Mesodermal cell (in vitro differentiated cells): Measurements from ENCODE around the gene CTXN3. TPM values are rescaled to one million over a fixed set of nuclear protein-coding genes. Genes with fewer than 3 reads are reported as not detected.
A peak's percentile ranks its signal among the peaks of the same experiment; 100 is the strongest.

Experiments used
- H3K27ac ChIP-seq: 2 replicates; pipeline ENCODE4 v1.7.0; 2013; ENCODE audit warnings: mild to moderate bottlenecking, low read depth, low read length, moderate library complexity; ENCODE audit not compliant: severe bottlenecking
- H3K36me3 ChIP-seq: 2 replicates; pipeline ENCODE4 v1.7.1; 2013; ENCODE audit warnings: mild to moderate bottlenecking, low read length, moderate library complexity; ENCODE audit not compliant: control insufficient read depth, insufficient read depth
- H3K4me1 ChIP-seq: one replicate; pipeline ENCODE4 v1.7.1; 2013; ENCODE audit warnings: mild to moderate bottlenecking, low read length; ENCODE audit not compliant: insufficient read depth, control insufficient read depth, poor library complexity, severe bottlenecking
- H3K4me3 ChIP-seq: 2 replicates; pipeline ENCODE4 v1.7.0; 2013; ENCODE audit warnings: low read length, control low read depth, mild to moderate bottlenecking; ENCODE audit not compliant: insufficient read depth, poor library complexity, severe bottlenecking; ENCODE audit errors: extremely low read depth
- H3K9me3 ChIP-seq: 2 replicates; pipeline ENCODE4 v1.7.1; 2013; ENCODE audit warnings: mild to moderate bottlenecking, low read length, moderate library complexity; ENCODE audit not compliant: control insufficient read depth
- WGBS, 2 experiments: methylation state at CpG; one replicate each; pipeline ENCODE4 v1.1.5; 2013; ENCODE audit warnings: missing lambda C conversion rate in 2 of 2; ENCODE audit not compliant: insufficient coverage in 2 of 2; 5-methylcytosine and 5-hydroxymethylcytosine counted together
- polyA plus RNA-seq, 2 experiments: library from polyadenylated mRNA; stranded (reverse); fragments of 50-300 nt; gene quantifications; one replicate each; pipeline ENCODE4 v1.2.3, GENCODE V29; 2013

CTXN3 gene
- not detected for polyA plus RNA-seq (2013, experiment 1 of 2)
- polyA plus RNA-seq (2013, experiment 2 of 2) = not detected

DNA sequence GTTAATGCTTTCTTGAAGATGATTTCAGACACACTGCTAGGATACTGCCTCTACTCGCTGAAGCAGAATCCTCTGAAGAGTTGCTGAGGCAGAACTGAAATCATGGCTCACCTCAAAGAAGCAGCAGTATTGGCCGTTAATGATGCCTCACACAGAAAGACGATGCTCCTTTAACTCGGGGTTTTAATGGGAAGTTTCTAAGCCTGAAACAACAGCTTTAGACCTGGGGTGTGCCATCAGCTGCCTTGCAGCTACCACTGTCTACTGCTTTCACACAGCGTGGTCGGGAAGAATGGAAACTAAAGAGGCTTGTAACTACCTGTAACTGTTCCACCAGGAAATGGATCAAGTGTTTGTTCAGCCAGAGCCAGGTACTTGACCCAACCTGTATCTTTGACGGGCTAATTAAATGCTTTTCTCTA lies at the start of gene CTXN3:
CTXN3 (plus strand) TSS at position 65 of the 422 bp plus-strand sequence. CDS start 8,440 bp downstream, outside the sequence.
- Histone ChIP-seq H3K4me1 (peaks cover 16% of the 10 kb centered on the region), H3K36me3 (no peaks in the 10 kb centered on the region), H3K27ac (peak within 1 kb of the TSS; percentile 8), H3K4me3 (no peak within 1 kb of the TSS), H3K9me3 (no peaks in the 10 kb centered on the region)
- WGBS, 2 experiments = 54 to 65% methylated on average over 6 to 7 of the region's 7 CpGs

DNA sequence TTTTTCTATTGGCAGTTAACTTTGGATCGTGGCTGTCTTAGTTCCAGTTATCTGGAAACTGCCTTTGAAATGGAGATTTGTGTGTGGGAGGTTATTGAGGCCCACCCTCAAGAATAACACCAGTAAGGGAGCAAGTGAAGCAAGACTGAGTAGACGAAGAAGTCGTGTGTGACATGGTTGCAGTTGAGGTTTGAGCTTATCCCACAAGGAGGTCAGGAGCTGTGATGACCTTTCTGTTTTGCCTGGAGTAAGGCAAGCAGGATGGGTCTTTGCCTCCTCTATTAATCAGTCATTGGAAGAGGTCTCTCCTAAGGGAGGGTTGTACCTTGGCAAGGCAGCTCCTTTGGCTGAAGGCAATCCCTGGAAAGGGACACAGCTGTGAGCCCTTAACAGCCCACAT lies 49.6 kb upstream of the CTXN3 start:
- 72 to 80% methylated on average over 3 of the region's 3 CpGs for WGBS, 2 experiments
- Histone ChIP-seq H3K27ac (no peak overlapping the region), H3K36me3 (no peaks in the 10 kb centered on the region), H3K9me3 (no peaks in the 10 kb centered on the region), H3K4me1 (no peaks in the 10 kb centered on the region), H3K4me3 (no peak overlapping the region)

DNA sequence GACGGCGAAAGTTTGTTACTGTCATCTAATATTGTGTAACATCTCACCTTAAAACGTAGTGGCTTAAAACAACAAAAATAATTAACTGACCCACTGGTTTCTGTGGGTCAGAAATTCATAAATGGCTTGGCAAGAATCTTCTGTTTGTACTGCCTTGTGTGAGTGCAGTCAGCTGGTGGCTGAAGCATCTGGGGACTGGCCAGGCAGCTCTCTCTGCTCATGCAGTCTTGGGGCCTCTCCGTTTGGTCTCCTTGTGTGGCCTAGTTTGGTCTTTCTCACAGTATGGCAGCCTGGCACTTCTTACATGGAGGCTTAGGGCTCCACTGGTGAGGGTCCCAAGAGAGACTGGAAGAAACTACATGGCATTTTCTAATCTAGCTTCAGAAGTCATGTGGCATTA lies 49.0 kb upstream of the CTXN3 start:
- Histone ChIP-seq H3K4me1 (no peaks in the 10 kb centered on the region), H3K9me3 (no peaks in the 10 kb centered on the region), H3K4me3 (no peak overlapping the region), H3K36me3 (no peaks in the 10 kb centered on the region), H3K27ac (no peak overlapping the region)
- 88 to 95% methylated on average over 3 to 4 of the region's 4 CpGs for WGBS, 2 experiments

DNA sequence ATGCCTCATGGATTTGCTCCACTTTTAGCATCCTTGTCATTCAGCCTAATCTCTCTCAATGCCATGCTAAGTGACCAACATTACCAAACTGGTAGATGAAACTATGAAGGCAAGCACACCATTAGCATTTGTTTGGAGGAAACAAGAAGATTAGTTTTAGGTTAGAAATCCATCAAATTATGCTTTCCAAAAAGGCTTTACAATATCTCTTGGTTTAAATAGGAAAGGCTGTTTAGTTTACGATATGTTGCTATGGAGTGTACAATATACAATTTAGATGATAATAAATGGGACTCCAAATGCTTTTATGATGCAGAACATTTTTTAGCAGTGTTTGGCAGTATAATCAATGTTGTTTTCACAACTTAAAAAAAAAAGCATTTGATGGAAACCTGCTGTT lies 47.8 kb upstream of the CTXN3 start:
- H3K9me3 ChIP-seq = no peaks in the 10 kb centered on the region
- H3K4me1 ChIP-seq = no peaks in the 10 kb centered on the region
- no CpG with 5 or more reads among the region's 1 CpG for WGBS, 2 experiments
- H3K36me3 ChIP-seq = no peaks in the 10 kb centered on the region
- no peak overlapping the region for H3K27ac ChIP-seq
- H3K4me3 ChIP-seq = no peak overlapping the region

DNA sequence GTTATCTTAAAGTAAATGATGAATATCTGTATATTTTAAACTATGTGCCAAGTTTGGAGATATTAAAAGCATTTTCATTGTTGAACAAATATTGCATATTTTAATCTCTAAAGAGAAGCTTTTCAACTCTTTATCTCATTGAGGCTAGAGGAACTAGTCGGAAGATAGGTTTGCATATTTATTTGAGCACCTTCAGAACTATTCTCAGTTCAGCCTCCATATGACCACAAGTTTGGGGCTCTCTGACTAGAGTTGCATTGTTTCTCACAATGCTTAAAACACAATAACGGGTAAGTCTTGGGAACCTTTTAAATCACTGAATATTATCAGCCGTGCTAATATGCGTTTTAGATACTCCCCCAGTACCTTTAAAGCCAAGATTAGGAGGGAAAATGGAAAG lies 47.3 kb upstream of the CTXN3 start:
- 90% methylated on average over 2 of the region's 4 CpGs; no CpG with 5 or more reads in 1 of the 2 experiments for WGBS, 2 experiments
- Histone ChIP-seq H3K9me3 (no peaks in the 10 kb centered on the region), H3K27ac (no peak overlapping the region), H3K4me1 (no peaks in the 10 kb centered on the region), H3K4me3 (no peak overlapping the region), H3K36me3 (no peaks in the 10 kb centered on the region)

DNA sequence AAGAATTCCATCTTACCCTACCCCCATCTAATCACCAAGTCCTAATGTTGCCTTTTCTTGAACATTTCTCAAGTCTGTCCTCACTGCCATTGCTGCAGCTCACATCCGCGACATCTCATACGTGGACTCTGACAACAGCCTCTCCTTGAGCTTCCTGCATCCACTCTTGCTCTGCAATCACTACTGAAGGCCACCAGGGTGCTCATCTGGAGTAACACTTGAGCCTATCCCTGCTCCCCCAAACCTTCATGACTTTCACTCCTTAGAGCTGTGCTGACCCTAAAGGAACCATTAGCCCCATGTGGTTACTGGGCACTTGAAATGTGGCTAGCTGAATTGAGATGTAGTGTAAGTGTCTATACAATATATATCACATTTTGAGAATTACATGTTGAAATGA lies 46.4 kb upstream of the CTXN3 start:
- Histone ChIP-seq H3K27ac (no peak overlapping the region), H3K4me1 (no peaks in the 10 kb centered on the region), H3K9me3 (no peaks in the 10 kb centered on the region), H3K36me3 (no peaks in the 10 kb centered on the region), H3K4me3 (no peak overlapping the region)
- WGBS, 2 experiments = 98 to 100% methylated on average over 3 of the region's 3 CpGs

DNA sequence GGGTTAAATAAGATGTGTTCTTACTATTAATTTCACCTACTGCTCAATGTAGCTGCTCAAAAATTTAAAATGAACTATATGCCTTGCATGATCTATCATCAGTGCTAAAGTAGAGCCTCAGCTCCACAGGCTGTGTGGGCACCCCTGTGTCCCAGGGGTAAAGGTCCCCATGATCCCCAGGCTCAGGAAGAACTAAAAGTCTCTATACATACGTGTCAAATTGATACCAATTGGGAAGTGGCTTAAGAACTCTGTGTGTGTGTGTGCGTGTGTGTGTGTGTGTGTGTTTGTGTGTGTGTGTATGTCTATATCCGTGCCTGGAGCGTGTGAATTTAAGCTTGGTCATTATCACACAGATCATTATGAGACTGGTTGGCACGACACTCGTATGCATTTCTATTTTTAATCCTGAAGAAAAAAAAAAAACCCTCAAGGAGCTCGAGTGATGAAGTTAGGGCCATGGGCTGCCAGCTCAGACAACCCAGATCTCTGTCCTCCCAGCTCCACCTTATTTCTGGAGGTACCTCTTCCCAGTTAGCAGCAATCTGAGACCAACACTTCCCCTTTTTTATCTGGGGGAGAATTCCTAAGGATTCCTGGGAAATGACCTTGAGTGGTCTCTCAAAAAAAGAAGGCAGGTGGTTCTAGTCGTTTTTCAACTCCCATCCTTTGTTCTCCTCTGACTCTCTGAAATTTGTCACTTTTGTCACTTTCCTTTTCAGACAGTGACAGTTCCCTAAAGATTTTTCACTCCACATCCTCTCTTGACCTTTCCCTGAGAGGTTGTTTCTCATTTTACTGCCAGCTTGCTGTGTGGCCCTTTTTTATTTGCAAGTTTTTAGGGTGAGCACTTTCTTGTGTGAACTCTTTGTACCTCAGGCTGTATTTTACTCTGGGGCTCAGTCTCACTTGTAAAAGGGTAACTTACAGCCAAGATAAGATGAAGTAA lies 45.7 kb upstream of the CTXN3 start:
- Histone ChIP-seq H3K4me1 (no peaks in the 10 kb centered on the region), H3K27ac (no peak overlapping the region), H3K36me3 (no peaks in the 10 kb centered on the region), H3K9me3 (no peaks in the 10 kb centered on the region), H3K4me3 (no peak overlapping the region)
- 71 to 73% methylated on average over 6 of the region's 8 CpGs for WGBS, 2 experiments

DNA sequence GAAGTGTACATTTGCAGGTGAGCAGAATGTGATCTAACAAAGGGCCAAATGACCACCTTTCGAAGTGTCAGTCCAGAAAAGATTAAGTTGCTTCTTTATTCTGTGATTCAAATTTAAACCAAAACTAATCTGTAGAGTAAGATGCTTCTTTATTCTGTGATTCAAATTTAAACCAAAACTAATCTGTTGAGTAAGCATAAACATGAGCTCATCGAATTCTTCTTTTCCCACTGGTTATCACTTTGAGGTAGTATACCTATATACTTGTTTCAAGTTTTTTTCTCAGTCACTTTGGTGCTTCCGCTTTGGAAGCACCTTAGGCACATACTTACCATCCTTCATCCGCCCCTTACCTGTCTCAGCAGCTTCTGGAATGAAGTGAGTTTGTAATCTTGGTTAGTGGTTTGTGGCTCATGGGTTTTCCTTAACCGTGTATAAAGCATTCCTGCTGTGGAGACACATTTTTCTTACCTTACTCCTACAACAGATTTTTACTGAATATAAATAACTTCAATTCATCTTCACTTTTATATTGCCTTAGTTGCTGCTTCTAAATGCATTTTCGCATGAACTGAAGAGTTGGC lies 40.7 kb upstream of the CTXN3 start:
- Histone ChIP-seq H3K9me3 (no peaks in the 10 kb centered on the region), H3K4me1 (peaks cover 5% of the 10 kb centered on the region), H3K36me3 (no peaks in the 10 kb centered on the region), H3K4me3 (no peak overlapping the region), H3K27ac (no peak overlapping the region)
- 80% methylated on average over 1 of the region's 6 CpGs; no CpG with 5 or more reads in 1 of the 2 experiments for WGBS, 2 experiments

DNA sequence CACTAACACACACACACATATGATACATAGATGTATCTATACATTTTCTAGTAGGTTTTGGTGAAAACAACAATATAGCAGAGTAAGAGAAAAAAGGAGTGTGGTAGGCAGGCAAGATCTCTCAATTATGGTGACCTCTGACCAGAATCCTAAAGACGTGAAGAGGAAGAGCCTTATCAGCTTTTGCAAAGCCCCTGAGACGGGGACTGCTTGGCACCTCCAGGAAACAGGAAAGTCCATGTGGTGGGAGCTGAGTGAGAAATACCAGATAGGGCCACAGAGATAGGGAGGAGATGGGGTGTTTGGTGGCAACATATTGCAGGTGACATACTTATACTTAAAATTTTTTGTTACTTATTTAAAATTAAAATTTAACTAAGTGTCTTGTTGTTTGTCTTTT lies 39.9 kb upstream of the CTXN3 start:
- Histone ChIP-seq H3K36me3 (no peaks in the 10 kb centered on the region), H3K9me3 (no peaks in the 10 kb centered on the region), H3K27ac (no peak overlapping the region), H3K4me3 (no peak overlapping the region), H3K4me1 (peaks cover 5% of the 10 kb centered on the region)
- WGBS, 2 experiments = 40 to 61% methylated on average over 2 of the region's 2 CpGs

DNA sequence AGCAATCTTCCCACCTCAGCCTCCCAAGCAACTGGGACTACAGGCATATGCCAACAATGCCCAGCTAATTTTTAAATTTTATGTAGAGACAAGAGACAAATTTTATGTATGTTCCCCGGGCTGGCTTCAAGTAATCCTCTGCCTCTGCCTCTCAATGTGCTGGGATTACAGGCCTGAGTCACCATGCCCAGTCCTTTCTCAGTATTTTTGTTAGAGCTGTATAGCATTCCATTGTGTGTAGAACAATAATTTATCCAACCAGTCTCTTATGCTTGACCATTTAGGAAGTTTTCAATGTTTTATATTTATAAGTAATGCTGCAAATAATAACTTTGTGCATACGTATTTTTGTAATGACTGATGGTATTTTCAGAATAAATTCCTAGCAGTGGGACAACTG lies 38.9 kb upstream of the CTXN3 start:
- Histone ChIP-seq H3K9me3 (no peaks in the 10 kb centered on the region), H3K27ac (no peak overlapping the region), H3K36me3 (no peaks in the 10 kb centered on the region), H3K4me1 (peaks cover 5% of the 10 kb centered on the region), H3K4me3 (no peak overlapping the region)
- WGBS, 2 experiments = no CpG with 5 or more reads among the region's 2 CpGs
